AG04450 (cell line): Measurements from ENCODE around the gene ATF6B. TPM values are rescaled to one million over a fixed set of nuclear protein-coding genes. Genes with fewer than 3 reads are reported as not detected.

ENCODE experiments used
- CTCF ChIA-PET: fragments of 300-600, 350-600 bp; formaldehyde crosslinking; extraction: SDS; loops from one replicate; lab custom pipeline; 2022; ENCODE audit warnings: antibody characterized with exemption, inconsistent platforms; lab: Charles Lee
- POLR2A ChIA-PET: fragments of 350-600 bp; formaldehyde crosslinking; extraction: SDS; loops from one replicate; lab custom pipeline; 2021; ENCODE audit warnings: antibody characterized with exemption, inconsistent platforms; lab: Yijun Ruan, JAX
- DNase-seq: peaks from one replicate; pipeline ENCODE4 v3.0.0-alpha.2; 2011; ENCODE audit warnings: low read depth, low spot score
- H3K27ac ChIP-seq: one replicate; pipeline ENCODE4 v1.5.1; 2012; ENCODE audit warnings: low read depth, low read length, control low read depth
- H3K27me3 ChIP-seq: one replicate; pipeline ENCODE4 v1.6.0; 2012; ENCODE audit warnings: low read length; ENCODE audit not compliant: control insufficient read depth, insufficient read depth
- H3K4me3 ChIP-seq: 2 replicates; pipeline ENCODE4 v1.5.1; 2011; ENCODE audit warnings: mild to moderate bottlenecking, low read depth, low read length, control low read depth
- H3K9me3 ChIP-seq: 2 replicates; pipeline ENCODE4 v1.5.1; 2012; ENCODE audit warnings: low read length; ENCODE audit not compliant: control insufficient read depth, insufficient read depth
- polyA plus RNA-seq: library from polyadenylated mRNA; depleted of rRNA; stranded (reverse); fragments of >200 nt; gene quantifications from 2 replicates; pipeline ENCODE4 v1.2.3, GENCODE V29; 2011
- TF ChIP-seq, protein P1 (sequence below): IDR thresholded peaks from 2 replicates; pipeline ENCODE4 v1.5.1; 2011; ENCODE audit warnings: low read depth, low read length, control low read depth, inconsistent platforms

Gene ATF6B
- polyA plus RNA-seq, 1 experiment, result 39.2 TPM

DNA sequence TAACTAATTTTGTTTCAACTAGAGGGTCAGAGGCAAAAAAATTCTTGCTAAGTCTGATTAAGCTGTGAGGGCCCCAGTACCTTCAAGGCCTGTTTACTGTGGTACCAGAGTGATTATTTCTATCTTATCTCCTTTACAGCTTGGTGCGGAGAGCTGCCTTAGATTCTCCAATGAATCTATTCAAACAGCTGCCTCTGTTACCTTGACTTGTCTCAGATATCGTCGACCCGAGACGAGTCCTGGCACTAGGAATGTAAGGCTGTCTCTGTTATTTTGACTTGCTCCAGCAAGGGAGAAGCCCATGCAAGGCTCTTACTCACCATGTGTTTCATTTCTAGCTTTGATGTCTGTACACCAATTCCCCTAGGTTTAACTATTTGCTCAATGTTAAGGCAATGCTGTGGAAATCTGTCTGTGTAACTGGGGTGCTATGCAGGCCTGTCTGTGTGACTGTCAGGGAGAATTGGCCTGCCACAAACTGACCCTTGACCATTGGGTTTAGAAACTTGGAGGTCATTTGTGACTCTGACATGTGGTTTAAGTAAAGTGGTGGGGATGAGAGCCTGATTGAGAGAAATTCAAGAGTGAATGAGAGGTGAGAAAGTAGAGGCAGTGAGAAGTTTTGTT lies 12.5 kb upstream of the ATF6B start:
- H3K9me3 ChIP-seq, result no peaks in the 10 kb centered on the region
- peaks cover 14% of the 10 kb centered on the region for H3K27me3 ChIP-seq
- no peak overlapping the region for H3K27ac ChIP-seq
- CTCF ChIA-PET, result interaction anchor here (0.5 to 1.0 kb wide), 2 partner anchors 22 to 326 kb away, joined by 3 read pairs; no protein-coding TSS in a partner anchor
- TF ChIP-seq, protein P1, sequence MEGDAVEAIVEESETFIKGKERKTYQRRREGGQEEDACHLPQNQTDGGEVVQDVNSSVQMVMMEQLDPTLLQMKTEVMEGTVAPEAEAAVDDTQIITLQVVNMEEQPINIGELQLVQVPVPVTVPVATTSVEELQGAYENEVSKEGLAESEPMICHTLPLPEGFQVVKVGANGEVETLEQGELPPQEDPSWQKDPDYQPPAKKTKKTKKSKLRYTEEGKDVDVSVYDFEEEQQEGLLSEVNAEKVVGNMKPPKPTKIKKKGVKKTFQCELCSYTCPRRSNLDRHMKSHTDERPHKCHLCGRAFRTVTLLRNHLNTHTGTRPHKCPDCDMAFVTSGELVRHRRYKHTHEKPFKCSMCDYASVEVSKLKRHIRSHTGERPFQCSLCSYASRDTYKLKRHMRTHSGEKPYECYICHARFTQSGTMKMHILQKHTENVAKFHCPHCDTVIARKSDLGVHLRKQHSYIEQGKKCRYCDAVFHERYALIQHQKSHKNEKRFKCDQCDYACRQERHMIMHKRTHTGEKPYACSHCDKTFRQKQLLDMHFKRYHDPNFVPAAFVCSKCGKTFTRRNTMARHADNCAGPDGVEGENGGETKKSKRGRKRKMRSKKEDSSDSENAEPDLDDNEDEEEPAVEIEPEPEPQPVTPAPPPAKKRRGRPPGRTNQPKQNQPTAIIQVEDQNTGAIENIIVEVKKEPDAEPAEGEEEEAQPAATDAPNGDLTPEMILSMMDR, result no peak
- no peak for DNase-seq
- no peak overlapping the region for H3K4me3 ChIP-seq
- POLR2A ChIA-PET, result interaction anchor here (0.8 kb wide), 1 partner anchor 8 kb away, joined by 3 read pairs; no protein-coding TSS in a partner anchor

DNA sequence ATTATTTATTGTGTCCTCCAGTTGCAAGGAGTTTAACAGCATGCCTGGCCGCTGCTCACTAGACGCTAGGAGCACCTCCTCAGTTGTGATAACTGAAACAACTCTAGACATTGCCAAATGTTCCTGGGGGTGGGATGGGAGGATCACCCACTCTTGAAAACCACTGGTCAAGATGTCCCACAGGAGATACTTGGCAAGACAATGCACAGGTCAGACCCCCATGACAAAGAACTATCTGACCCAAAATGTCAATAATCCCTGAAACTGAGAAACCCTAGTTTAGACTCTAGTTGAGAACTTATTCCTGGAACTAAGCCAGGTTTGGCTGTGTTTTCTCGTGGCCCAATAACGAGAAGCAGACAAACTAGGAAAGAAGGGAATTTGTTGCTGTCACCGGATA lies 11.5 kb upstream of the ATF6B start:
- ChIA-PET CTCF (interaction anchor here (0.7 to 1.3 kb wide), 2 partner anchors 56 to 643 kb away, joined by 3 to 9 read pairs; no protein-coding TSS in a partner anchor), POLR2A (no interaction called here)
- TF ChIP-seq, protein P1, result no peak

GRCh38 chr6:32137454-32137853 lies 9.4 kb upstream of the ATF6B start:
- H3K9me3 ChIP-seq, result no peaks in the 10 kb centered on the region
- no peak overlapping the region for H3K27ac ChIP-seq
- POLR2A ChIA-PET, result interaction anchor here (0.7 kb wide), 1 partner anchor 34 kb away, joined by 3 read pairs; no protein-coding TSS in a partner anchor
- CTCF ChIA-PET, result no interaction called here
- H3K27me3 ChIP-seq, result peaks cover 11% of the 10 kb centered on the region
- TF ChIP-seq, protein P1, result no peak
- no peak overlapping the region for H3K4me3 ChIP-seq
- DNase-seq, result no peak

More for the DNA sequence above, 11.5 kb upstream of the ATF6B start:
- no peaks in the 10 kb centered on the region for H3K9me3 ChIP-seq
- H3K4me3 ChIP-seq, result no peak overlapping the region
- DNase-seq, result no peak
- no peak overlapping the region for H3K27ac ChIP-seq
- H3K27me3 ChIP-seq, result peaks cover 11% of the 10 kb centered on the region

GRCh38 chr6:32133786-32134185 lies 5.7 kb upstream of the ATF6B start:
- ChIA-PET CTCF (no interaction called here), POLR2A (no interaction called here)
- Histone ChIP-seq H3K27ac (no peak overlapping the region), H3K9me3 (peaks cover 3% of the 10 kb centered on the region; the same call in 1 of the 2 replicates), H3K27me3 (no peaks in the 10 kb centered on the region), H3K4me3 (no peak overlapping the region)
- TF ChIP-seq, protein P1, result no peak
- no peak for DNase-seq

DNA sequence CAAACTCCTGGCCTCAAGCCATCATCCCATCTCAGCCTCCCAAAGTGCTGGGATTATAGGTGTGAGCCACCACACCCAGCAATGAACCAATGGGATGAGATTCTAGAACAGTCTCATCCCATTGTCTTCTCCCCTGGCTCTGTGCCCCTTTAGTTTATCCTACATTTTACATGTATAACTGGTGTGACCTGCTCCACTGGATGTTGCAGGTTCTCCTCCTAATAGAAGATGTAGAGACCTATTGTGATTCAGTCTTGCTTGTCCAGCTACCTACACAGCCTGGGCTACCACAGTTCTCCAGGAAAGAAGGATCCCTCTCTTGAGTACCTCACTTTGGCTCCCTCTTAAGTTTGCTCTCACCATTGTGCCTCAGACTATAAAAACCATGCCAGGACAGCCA lies 4.1 kb upstream of the ATF6B start:
- peaks cover 3% of the 10 kb centered on the region; the same call in 1 of the 2 replicates for H3K9me3 ChIP-seq
- H3K27ac ChIP-seq, result no peak overlapping the region
- DNase-seq, result no peak
- CTCF ChIA-PET, result interaction anchor here (0.6 kb wide), 1 partner anchor 245 kb away, joined by 3 read pairs; no protein-coding TSS in a partner anchor
- POLR2A ChIA-PET, result no interaction called here
- TF ChIP-seq, protein P1, result no peak
- no peaks in the 10 kb centered on the region for H3K27me3 ChIP-seq
- no peak overlapping the region for H3K4me3 ChIP-seq
